ENCODE data around the gene VMAC. TPM values are rescaled to one million over a fixed set of nuclear protein-coding genes. Genes with fewer than 3 reads are reported as not detected.

Gene VMAC
- total and polyA plus RNA-seq, 2 donors (not counting 1 experiment from before 2014, with no cell fraction given), result 27.1 to 27.2 TPM

GRCh38 chr19:5865772-5866171 is 38.9 kb upstream of the VMAC start:
- Histone ChIP-seq H3K4me2 (replicated peaks; ENCODE audit: low read depth, low read length, poor library complexity, severe bottlenecking) (no peak overlapping the region), H4K20me1 (ENCODE audit: control insufficient read depth, insufficient read depth, low read length, poor library complexity, severe bottlenecking) (no peaks in the 10 kb centered on the region), H3K9me3 (ENCODE audit: control extremely low read depth in 1 of 3, control insufficient read depth in 2 of 3, insufficient read depth in 1 of 3, low read length in 2 of 3) (no peaks in the 10 kb centered on the region), H3K9ac (ENCODE audit: low read length) (no peak overlapping the region), H3K79me2 (ENCODE audit: control insufficient read depth, insufficient read depth, low read length) (no peaks in the 10 kb centered on the region), H3K27me3 (replicated peaks in 1 of 4; ENCODE audit: control extremely low read depth in 1 of 4, control insufficient read depth in 3 of 4, insufficient read depth in 4 of 4, low read length in 3 of 4) (peaks cover 0 to 4% (median 0%) of the 10 kb centered on the region in 4 experiments), H3K4me1 (ENCODE audit: control insufficient read depth in 2 of 2, insufficient read depth in 2 of 2, low read length in 2 of 2) (no peaks in the 10 kb centered on the region), H3K27ac (ENCODE audit: low read length in 2 of 2) (no peak overlapping the region), H3K4me3 (ENCODE audit: control extremely low read depth in 1 of 5, extremely low read depth in 1 of 5, insufficient read depth in 1 of 5, low read depth in 2 of 5, low read length in 4 of 5) (no peak overlapping the region), H2AFZ (ENCODE audit: insufficient read depth, low read depth, low read length, poor library complexity, severe bottlenecking) (no peak overlapping the region), H3K36me3 (replicated peaks in 1 of 2; ENCODE audit: control extremely low read depth in 1 of 2, control insufficient read depth in 1 of 2, extremely low read depth in 1 of 2, insufficient read depth in 2 of 2, low read length in 1 of 2) (no peaks in the 10 kb centered on the region)
- no peak for TF ChIP-seq CTCF (IDR thresholded peaks at IDR 0.05)
- TF ChIP-seq EZH2 (IDR thresholded peaks at IDR 0.05; ENCODE audit: borderline replicate concordance, insufficient read depth, low read depth, low read length, poor library complexity, severe bottlenecking), result no peak
- ChIA-PET POLR2A (no interaction called here), CTCF (no interaction called here)
- peaks cover 11% of the 10 kb centered on the region for H3K27me3 Mint-ChIP-seq
- 90% methylated on average over 11 of the region's 11 CpGs for WGBS (ENCODE audit: insufficient coverage)
- H3K9me3 Mint-ChIP-seq (ENCODE audit: insufficient read depth), result no peaks in the 10 kb centered on the region
- intact Hi-C loops (cut with micrococcal nuclease), result no loop called here
- ATAC-seq (ENCODE audit: low read depth) (no peak), DNase-seq (no peak)
- H3K27ac Mint-ChIP-seq, result no peak overlapping the region
- H3K4me1 Mint-ChIP-seq, result no peaks in the 10 kb centered on the region
- H3K4me3 Mint-ChIP-seq, result no peak overlapping the region

DNA sequence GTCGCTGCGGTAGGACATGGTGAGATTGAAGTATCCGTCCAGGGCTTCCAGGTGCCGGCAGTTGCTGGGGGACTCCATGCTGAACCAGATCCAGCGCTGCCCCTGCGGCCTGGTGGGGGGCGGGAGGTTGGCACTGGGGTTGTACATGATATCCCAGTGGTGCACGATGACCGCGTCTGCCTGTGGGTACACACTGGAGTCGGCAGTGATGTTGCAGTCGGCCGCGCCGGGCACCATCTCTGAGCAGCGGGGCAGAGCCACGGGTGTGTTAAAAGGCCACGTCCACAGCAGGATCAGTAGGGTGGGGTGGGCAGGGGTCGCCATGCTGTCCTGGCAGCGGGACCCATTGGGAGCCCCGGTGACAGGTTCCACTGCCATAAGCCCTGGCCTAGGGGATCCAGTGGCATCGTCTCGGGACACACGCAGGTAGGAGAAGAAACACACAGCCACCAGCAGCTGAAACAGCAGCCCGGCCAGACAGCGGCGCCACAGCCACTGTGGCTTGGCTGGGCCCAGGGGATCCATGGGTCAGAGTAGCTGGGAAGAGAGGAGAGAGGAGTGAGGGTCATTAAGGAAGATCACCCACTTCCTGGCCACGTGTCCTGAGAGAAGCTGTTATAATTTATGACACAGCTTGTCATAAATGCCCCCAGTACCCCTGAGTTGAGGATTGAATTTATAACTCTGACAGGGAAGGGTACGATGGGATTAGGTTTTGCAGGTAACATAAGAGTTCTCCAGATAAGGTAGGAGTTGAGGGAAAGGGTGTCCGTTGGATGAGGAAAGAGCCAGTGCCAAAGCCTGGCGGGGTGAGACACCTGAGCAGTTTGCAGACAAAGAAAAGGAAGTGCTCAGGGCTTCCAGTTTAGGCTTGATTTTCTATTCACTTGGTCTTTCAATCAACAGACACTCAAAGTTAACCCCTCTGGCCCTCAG is 37.2 kb upstream of the VMAC start:
- ChIA-PET CTCF (interaction anchor here (0.5 kb wide), 1 partner anchor 968 kb away, joined by 3 read pairs; no protein-coding TSS in a partner anchor), POLR2A (no interaction called here)
- Histone ChIP-seq H3K4me2 (replicated peaks; ENCODE audit: low read depth, low read length, poor library complexity, severe bottlenecking) (no peak overlapping the region), H3K27ac (ENCODE audit: low read length in 2 of 2) (no peak overlapping the region), H4K20me1 (ENCODE audit: control insufficient read depth, insufficient read depth, low read length, poor library complexity, severe bottlenecking) (no peaks in the 10 kb centered on the region), H3K36me3 (replicated peaks in 1 of 2; ENCODE audit: control extremely low read depth in 1 of 2, control insufficient read depth in 1 of 2, extremely low read depth in 1 of 2, insufficient read depth in 2 of 2, low read length in 1 of 2) (no peaks in the 10 kb centered on the region), H3K4me3 (ENCODE audit: control extremely low read depth in 1 of 5, extremely low read depth in 1 of 5, insufficient read depth in 1 of 5, low read depth in 2 of 5, low read length in 4 of 5) (no peak overlapping the region), H3K79me2 (ENCODE audit: control insufficient read depth, insufficient read depth, low read length) (no peaks in the 10 kb centered on the region), H2AFZ (ENCODE audit: insufficient read depth, low read depth, low read length, poor library complexity, severe bottlenecking) (no peak overlapping the region), H3K27me3 (replicated peaks in 1 of 4; ENCODE audit: control extremely low read depth in 1 of 4, control insufficient read depth in 3 of 4, insufficient read depth in 4 of 4, low read length in 3 of 4) (peaks cover 0 to 4% (median 0%) of the 10 kb centered on the region in 4 experiments), H3K9me3 (ENCODE audit: control extremely low read depth in 1 of 3, control insufficient read depth in 2 of 3, insufficient read depth in 1 of 3, low read length in 2 of 3) (no peaks in the 10 kb centered on the region), H3K4me1 (ENCODE audit: control insufficient read depth in 2 of 2, insufficient read depth in 2 of 2, low read length in 2 of 2) (no peaks in the 10 kb centered on the region), H3K9ac (ENCODE audit: low read length) (no peak overlapping the region)
- H3K4me1 Mint-ChIP-seq, result no peaks in the 10 kb centered on the region
- no peaks in the 10 kb centered on the region for H3K9me3 Mint-ChIP-seq (ENCODE audit: insufficient read depth)
- WGBS (ENCODE audit: insufficient coverage), result 89% methylated on average over 29 of the region's 31 CpGs
- intact Hi-C loops (cut with micrococcal nuclease), result no loop called here
- TF ChIP-seq CTCF (IDR thresholded peaks at IDR 0.05), result no peak
- no peak for TF ChIP-seq EZH2 (IDR thresholded peaks at IDR 0.05; ENCODE audit: borderline replicate concordance, insufficient read depth, low read depth, low read length, poor library complexity, severe bottlenecking)
- peaks cover 11% of the 10 kb centered on the region for H3K27me3 Mint-ChIP-seq
- no peak overlapping the region for H3K27ac Mint-ChIP-seq
- H3K4me3 Mint-ChIP-seq, result no peak overlapping the region
- DNase-seq, result no peak
- no peak for ATAC-seq (ENCODE audit: low read depth)

Data from B cell (primary cell).